GM18951 (cell line): Measurements from ENCODE around the gene GOLGA6C.
"Not testable (repeated sequence)": the region's sequence is repeated elsewhere in the genome, so short reads cannot be mapped to it uniquely, and the experiment has no call there.

Experiments
- POLR2A ChIP-seq: IDR thresholded peaks from 4 replicates; pipeline ENCODE4 v1.6.1; 2011; ENCODE audit warnings: mild to moderate bottlenecking; ENCODE audit not compliant: insufficient read length, insufficient read depth; ENCODE audit errors: extremely low read depth
- in situ Hi-C: fragments of 300-500 bp; cut with MboI; formaldehyde crosslinking; loops from one replicate; pipeline ENCODE4 v1.12.0; 2022; ENCODE audit warnings: low sequenced_read_pairs, mixed read lengths, inconsistent platforms; ENCODE audit not compliant: unreplicated experiment

Gene GOLGA6C

GRCh38 chr15:75223688-75224087 is 34.4 kb upstream of the GOLGA6C start:
- TF ChIP-seq POLR2A, result no peak
- in situ Hi-C loops, result no loop called here

GRCh38 chr15:75224281-75224680 is 33.9 kb upstream of the GOLGA6C start:
- in situ Hi-C loops, result no loop called here
- no peak for TF ChIP-seq POLR2A

- in situ Hi-C loops, result not testable (repeated sequence)
Observed at GRCh38 chr15:75225102-75225836, 32.9 kb upstream of the GOLGA6C start.

GRCh38 chr15:75225951-75226732 is 32.0 kb upstream of the GOLGA6C start:
- in situ Hi-C loops, result no loop called here
- no peak for TF ChIP-seq POLR2A

- in situ Hi-C loops, result not testable (repeated sequence)
Observed at GRCh38 chr15:75227112-75227511, 31.0 kb upstream of the GOLGA6C start.

GRCh38 chr15:75227663-75228280 is 30.4 kb upstream of the GOLGA6C start:
- no peak for TF ChIP-seq POLR2A
- in situ Hi-C loops, result no loop called here

- TF ChIP-seq POLR2A, result no peak
Observed at GRCh38 chr15:75228787-75229186, 29.3 kb upstream of the GOLGA6C start.

GRCh38 chr15:75229191-75230015 is 28.7 kb upstream of the GOLGA6C start:
- in situ Hi-C loops, result no loop called here

More at GRCh38 chr15:75228787-75229186, 29.3 kb upstream of the GOLGA6C start:
- in situ Hi-C loops, result no loop called here

GRCh38 chr15:75230016-75230343 is 28.2 kb upstream of the GOLGA6C start:
- in situ Hi-C loops, result no loop called here
- TF ChIP-seq POLR2A, result no peak

More at GRCh38 chr15:75229191-75230015, 28.7 kb upstream of the GOLGA6C start:
- no peak for TF ChIP-seq POLR2A

GRCh38 chr15:75230551-75231371 is 27.4 kb upstream of the GOLGA6C start:
- in situ Hi-C loops, result no loop called here
- TF ChIP-seq POLR2A, result no peak

- TF ChIP-seq POLR2A, result no peak
Observed at GRCh38 chr15:75231836-75232235, 26.3 kb upstream of the GOLGA6C start.

GRCh38 chr15:75232252-75232813 is 25.8 kb upstream of the GOLGA6C start:
- in situ Hi-C loops, result no loop called here
- no peak for TF ChIP-seq POLR2A

More at GRCh38 chr15:75231836-75232235, 26.3 kb upstream of the GOLGA6C start:
- in situ Hi-C loops, result no loop called here
